ENCODE measurements around the gene SMG5. TPM values are rescaled to one million over a fixed set of nuclear protein-coding genes. Genes with fewer than 3 reads are reported as not detected.
A peak's percentile ranks its signal among the peaks of the same experiment; 100 is the strongest.

Gene SMG5
- polyA plus RNA-seq, 1 donor (not counting 4 experiments of a cell fraction or from before 2014, with no cell fraction given), result 22.4 TPM

DNA sequence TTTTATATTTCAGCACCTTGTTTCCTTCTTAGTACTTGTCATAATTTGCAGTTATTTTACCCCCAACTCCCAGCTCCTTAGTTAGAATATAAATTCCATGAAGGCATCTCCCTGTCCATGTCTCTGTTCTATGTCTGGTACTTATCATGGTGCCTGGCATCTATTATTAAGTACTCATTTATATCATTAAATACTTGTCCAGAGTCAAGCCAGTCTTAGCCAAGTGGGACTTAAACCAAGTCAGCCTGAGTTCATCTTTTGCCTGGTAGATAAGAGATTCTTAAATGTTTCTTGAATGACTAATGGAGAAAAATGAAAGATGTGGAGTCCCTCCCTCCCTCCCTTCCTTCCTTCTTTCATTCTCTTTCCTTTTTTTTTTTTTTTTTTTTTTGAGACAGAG lies 79.3 kb downstream of the SMG5 start:
- no peak overlapping the region for H2AFZ ChIP-seq (ENCODE audit: control insufficient read depth, low read length)
- H3K9ac ChIP-seq (ENCODE audit: control insufficient read depth, extremely low read depth, insufficient read depth, low read length), result no peak overlapping the region
- dilution Hi-C loops (cut with MboI; ENCODE audit: extremely low pct_ligation_motif_present, low sequenced_read_pairs), result no loop called here
- no peaks in the 10 kb centered on the region for H4K20me1 ChIP-seq (ENCODE audit: control insufficient read depth, extremely low read depth, insufficient read depth, low read length)
- no peak overlapping the region for H3K27ac ChIP-seq (ENCODE audit: control insufficient read depth, insufficient read depth, low read length)
- no peaks in the 10 kb centered on the region for H3K9me3 ChIP-seq (ENCODE audit: control insufficient read depth, low read depth, low read length)
- peaks cover 17 to 29% of the 10 kb centered on the region in 2 experiments for H3K36me3 ChIP-seq (ENCODE audit: control insufficient read depth in 2 of 2, extremely low read depth in 1 of 2, insufficient read depth in 2 of 2, low read length in 2 of 2)
- H3K4me1 ChIP-seq (ENCODE audit: control insufficient read depth, extremely low read depth, insufficient read depth, low read length), result peaks cover 8% of the 10 kb centered on the region
- DNase-seq (ENCODE audit: low read depth, low spot score) (no peak), FAIRE-seq (no peak)
- H3K4me3 ChIP-seq (ENCODE audit: control insufficient read depth in 2 of 3, extremely low read depth in 1 of 3, insufficient read depth in 2 of 3, low read depth in 1 of 3, low read length in 3 of 3), result no peak overlapping the region
- H3K79me2 ChIP-seq (ENCODE audit: control insufficient read depth, insufficient read depth, low read length), result peaks cover 40% of the 10 kb centered on the region
- peaks cover 2% of the 10 kb centered on the region for H3K9me1 ChIP-seq (ENCODE audit: control insufficient read depth, extremely low read depth, insufficient read depth, low read length)
- no peaks in the 10 kb centered on the region for H3K27me3 ChIP-seq (ENCODE audit: control insufficient read depth, extremely low read depth, insufficient read depth, low read length)
- TF ChIP-seq, protein P1, sequence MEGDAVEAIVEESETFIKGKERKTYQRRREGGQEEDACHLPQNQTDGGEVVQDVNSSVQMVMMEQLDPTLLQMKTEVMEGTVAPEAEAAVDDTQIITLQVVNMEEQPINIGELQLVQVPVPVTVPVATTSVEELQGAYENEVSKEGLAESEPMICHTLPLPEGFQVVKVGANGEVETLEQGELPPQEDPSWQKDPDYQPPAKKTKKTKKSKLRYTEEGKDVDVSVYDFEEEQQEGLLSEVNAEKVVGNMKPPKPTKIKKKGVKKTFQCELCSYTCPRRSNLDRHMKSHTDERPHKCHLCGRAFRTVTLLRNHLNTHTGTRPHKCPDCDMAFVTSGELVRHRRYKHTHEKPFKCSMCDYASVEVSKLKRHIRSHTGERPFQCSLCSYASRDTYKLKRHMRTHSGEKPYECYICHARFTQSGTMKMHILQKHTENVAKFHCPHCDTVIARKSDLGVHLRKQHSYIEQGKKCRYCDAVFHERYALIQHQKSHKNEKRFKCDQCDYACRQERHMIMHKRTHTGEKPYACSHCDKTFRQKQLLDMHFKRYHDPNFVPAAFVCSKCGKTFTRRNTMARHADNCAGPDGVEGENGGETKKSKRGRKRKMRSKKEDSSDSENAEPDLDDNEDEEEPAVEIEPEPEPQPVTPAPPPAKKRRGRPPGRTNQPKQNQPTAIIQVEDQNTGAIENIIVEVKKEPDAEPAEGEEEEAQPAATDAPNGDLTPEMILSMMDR (optimal IDR thresholded peaks at IDR 0.05 in 1 of 3, IDR thresholded peaks at IDR 0.05 in 1 of 3, conservative IDR thresholded peaks at IDR 0.05 in 1 of 3; ENCODE audit: extremely low read depth in 1 of 3, insufficient read depth in 2 of 3, low read length in 3 of 3), result no peak
- no peak for TF ChIP-seq EZH2 (IDR thresholded peaks at IDR 0.05; ENCODE audit: low read length)
- peak overlapping the region; percentile 41 for H3K4me2 ChIP-seq (ENCODE audit: control insufficient read depth, extremely low read depth, insufficient read depth, low read depth, low read length)

DNA sequence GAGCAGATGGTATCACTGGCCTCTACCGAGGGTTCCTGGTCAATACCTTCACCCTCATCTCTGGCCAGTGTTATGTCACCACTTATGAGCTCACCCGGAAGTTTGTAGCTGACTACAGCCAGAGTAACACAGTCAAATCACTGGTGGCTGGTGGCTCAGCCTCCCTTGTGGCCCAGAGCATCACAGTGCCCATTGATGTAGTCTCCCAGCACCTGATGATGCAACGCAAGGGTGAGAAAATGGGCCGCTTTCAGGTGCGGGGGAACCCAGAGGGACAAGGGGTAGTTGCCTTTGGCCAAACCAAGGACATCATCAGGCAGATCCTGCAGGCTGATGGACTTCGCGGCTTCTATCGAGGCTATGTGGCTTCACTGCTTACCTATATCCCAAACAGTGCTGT lies 82.6 kb downstream of the SMG5 start:
- no peak overlapping the region for H2AFZ ChIP-seq (ENCODE audit: control insufficient read depth, low read length)
- FAIRE-seq (no peak), DNase-seq (ENCODE audit: low read depth, low spot score) (no peak)
- no peaks in the 10 kb centered on the region for H3K9me1 ChIP-seq (ENCODE audit: control insufficient read depth, extremely low read depth, insufficient read depth, low read length)
- H3K36me3 ChIP-seq (ENCODE audit: control insufficient read depth in 2 of 2, extremely low read depth in 1 of 2, insufficient read depth in 2 of 2, low read length in 2 of 2), result peaks cover 16 to 26% of the 10 kb centered on the region in 2 experiments
- no peak overlapping the region for H3K4me2 ChIP-seq (ENCODE audit: control insufficient read depth, extremely low read depth, insufficient read depth, low read depth, low read length)
- dilution Hi-C loops (cut with MboI; ENCODE audit: extremely low pct_ligation_motif_present, low sequenced_read_pairs), result no loop called here
- peaks cover 8% of the 10 kb centered on the region for H3K4me1 ChIP-seq (ENCODE audit: control insufficient read depth, extremely low read depth, insufficient read depth, low read length)
- H3K4me3 ChIP-seq (ENCODE audit: control insufficient read depth in 2 of 3, extremely low read depth in 1 of 3, insufficient read depth in 2 of 3, low read depth in 1 of 3, low read length in 3 of 3), result no peak overlapping the region
- no peaks in the 10 kb centered on the region for H3K9me3 ChIP-seq (ENCODE audit: control insufficient read depth, low read depth, low read length)
- TF ChIP-seq, protein P1 (optimal IDR thresholded peaks at IDR 0.05 in 1 of 3, IDR thresholded peaks at IDR 0.05 in 1 of 3, conservative IDR thresholded peaks at IDR 0.05 in 1 of 3; ENCODE audit: extremely low read depth in 1 of 3, insufficient read depth in 2 of 3, low read length in 3 of 3), result no peak
- TF ChIP-seq EZH2 (IDR thresholded peaks at IDR 0.05; ENCODE audit: low read length), result no peak
- H3K9ac ChIP-seq (ENCODE audit: control insufficient read depth, extremely low read depth, insufficient read depth, low read length), result no peak overlapping the region
- H3K27ac ChIP-seq (ENCODE audit: control insufficient read depth, insufficient read depth, low read length), result no peak overlapping the region
- H4K20me1 ChIP-seq (ENCODE audit: control insufficient read depth, extremely low read depth, insufficient read depth, low read length), result no peaks in the 10 kb centered on the region
- peaks cover 64% of the 10 kb centered on the region for H3K79me2 ChIP-seq (ENCODE audit: control insufficient read depth, insufficient read depth, low read length)
- no peaks in the 10 kb centered on the region for H3K27me3 ChIP-seq (ENCODE audit: control insufficient read depth, extremely low read depth, insufficient read depth, low read length)

Other genes starting within 250 kb of the SMG5 start
- gene UBQLN4, start 229.0 kb downstream of the SMG5 start, polyA plus RNA-seq, result 34.8 to 42.7 TPM (median 35.8 TPM) in 3 replicates
- 67.5 to 98.0 TPM (median 96.0 TPM) in 3 replicates for gene LAMTOR2, start 228.0 kb downstream of the SMG5 start, polyA plus RNA-seq
- 93.4 to 159 TPM (median 106 TPM) in 3 replicates for gene RAB25, start 221.7 kb downstream of the SMG5 start, polyA plus RNA-seq
- 1.1 to 2.0 TPM (median 1.5 TPM) in 3 replicates for gene MEX3A, start 200.4 kb downstream of the SMG5 start, polyA plus RNA-seq
- 368 to 551 TPM (median 444 TPM) in 3 replicates for gene LMNA, start 168.1 kb downstream of the SMG5 start, polyA plus RNA-seq
- gene SEMA4A, start 129.2 kb downstream of the SMG5 start, polyA plus RNA-seq, result 5.7 to 11.0 TPM (median 7.9 TPM) in 3 replicates
- 24.4 to 36.8 TPM (median 25.3 TPM) in 3 replicates for gene SLC25A44, start 88.7 kb downstream of the SMG5 start, polyA plus RNA-seq
- 31.9 to 50.8 TPM (median 41.0 TPM) in 3 replicates for gene PMF1, start 69.8 kb downstream of the SMG5 start, polyA plus RNA-seq
- 0.12 to 0.45 TPM (median 0.23 TPM) in 3 replicates for gene BGLAP, start 40.6 kb downstream of the SMG5 start, polyA plus RNA-seq
- 0.78 to 2.2 TPM (median 1.00 TPM) in 3 replicates for gene PAQR6, start 34.8 kb downstream of the SMG5 start, polyA plus RNA-seq
- gene TMEM79, start 1.5 kb upstream of the SMG5 start, polyA plus RNA-seq, result 9.6 to 31.8 TPM (median 14.2 TPM) in 3 replicates
- 12.5 to 28.0 TPM (median 13.7 TPM) in 3 replicates for gene GLMP, start 12.9 kb upstream of the SMG5 start, polyA plus RNA-seq
- gene VHLL, start 16.5 kb upstream of the SMG5 start, polyA plus RNA-seq, result 0.22 TPM in 1 of 3 replicates, not detected in the others
- 477 to 530 TPM (median 499 TPM) in 3 replicates for gene CCT3, start 55.5 kb upstream of the SMG5 start, polyA plus RNA-seq
- gene TSACC, start 55.7 kb upstream of the SMG5 start, polyA plus RNA-seq, result 2.2 to 5.4 TPM (median 2.5 TPM) in 3 replicates
- not detected in 3 replicates for gene RHBG, start 86.4 kb upstream of the SMG5 start, polyA plus RNA-seq
- 8.7 to 11.5 TPM (median 9.3 TPM) in 3 replicates for gene MEF2D, start 217.9 kb upstream of the SMG5 start, polyA plus RNA-seq